Tibial artery (tissue), 4 donors: ENCODE measurements around the gene KIF19.
"Not testable (repeated sequence)": the region's sequence is repeated elsewhere in the genome, so short reads cannot be mapped to it uniquely, and the experiment has no call there.

Experiments used
- DNase-seq, 2 donors: peaks; one replicate each; pipeline ENCODE4 v3.0.0-alpha.2; 2019
- H3K27ac ChIP-seq, 2 donors: fragments of 200-600 bp; sonication (generic) in 1 of 2; 1 replicate in 1 of 2; 2 replicates in 1 of 2; pipeline ENCODE4 v1.5.1; 2018 to 2019; ENCODE audit warnings: mild to moderate bottlenecking in 1 of 2
- H3K27me3 ChIP-seq, 2 donors: fragments of 200-600 bp; sonication (generic) in 1 of 2; one replicate each; pipeline versions ENCODE4 v1.5.1 to v1.6.0; 2016 to 2019
- H3K36me3 ChIP-seq, 3 donors: fragments of 200-600 bp; sonication (generic) in 2 of 3; one replicate each; pipeline ENCODE4 v1.5.1; 2016 to 2019; ENCODE audit warnings: mild to moderate bottlenecking in 2 of 3
- H3K4me1 ChIP-seq, 4 donors: fragments of 200-600 bp; sonication (generic) in 2 of 4; 1 replicate in 3 of 4; 2 replicates in 1 of 4; pipeline ENCODE4 v1.5.1; 2016 to 2019
- H3K4me3 ChIP-seq, 2 donors: fragments of 200-600 bp; sonication (generic) in 1 of 2; 1 replicate in 1 of 2; 2 replicates in 1 of 2; pipeline ENCODE4 v1.5.1; 2018 to 2019; ENCODE audit warnings: mild to moderate bottlenecking in 2 of 2
- H3K9me3 ChIP-seq, 3 donors: fragments of 200-600 bp; sonication (generic) in 1 of 3; one replicate each; pipeline ENCODE4 v1.5.1; 2016 to 2019
- intact Hi-C: fragments of 100-400 bp; cut with DNase I; formaldehyde crosslinking; loops from one replicate; pipeline ENCODE4 v1.15.0; 2023; ENCODE audit warnings: low total_unique reads
- TF ChIP-seq, protein P1 (sequence below), 2 experiments: fragments of 200-600 bp in 1 of 2; fragments of 450-650 bp in 1 of 2; IDR thresholded peaks; one replicate each; pipeline ENCODE4 v1.5.1; 2017 to 2019; ENCODE audit warnings: antibody characterized with exemption in 2 of 2, mild to moderate bottlenecking in 1 of 2, moderate library complexity in 1 of 2

Gene KIF19

DNA sequence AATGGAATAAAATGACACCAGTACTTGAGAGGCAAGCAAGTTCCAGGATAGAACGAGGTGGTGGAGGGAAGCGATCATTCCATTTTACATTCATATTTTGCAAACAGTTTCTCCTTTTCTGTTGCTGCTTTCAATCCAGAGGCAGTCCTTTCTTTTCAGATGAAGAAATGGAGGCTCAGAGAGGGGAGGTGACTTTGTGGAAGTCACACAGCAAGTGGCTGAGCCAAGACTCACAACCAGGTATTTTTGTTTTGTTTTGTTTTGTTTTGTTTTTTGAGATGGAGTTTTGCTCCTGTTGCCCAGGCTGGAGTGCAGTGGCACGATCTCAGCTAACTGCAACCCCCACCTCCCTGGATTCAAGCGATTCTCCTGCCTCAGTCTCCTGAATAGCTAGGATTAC, 70.5 kb downstream of the KIF19 start:
- DNase-seq, result no peak
- H3K4me3 ChIP-seq, result no peak overlapping the region
- H3K9me3 ChIP-seq, result no peaks in the 10 kb centered on the region
- H3K36me3 ChIP-seq, result no peaks in the 10 kb centered on the region
- intact Hi-C loops, result no loop called here
- H3K4me1 ChIP-seq, result no peaks in the 10 kb centered on the region
- no peak overlapping the region for H3K27ac ChIP-seq
- no peaks in the 10 kb centered on the region for H3K27me3 ChIP-seq
- TF ChIP-seq, protein P1, sequence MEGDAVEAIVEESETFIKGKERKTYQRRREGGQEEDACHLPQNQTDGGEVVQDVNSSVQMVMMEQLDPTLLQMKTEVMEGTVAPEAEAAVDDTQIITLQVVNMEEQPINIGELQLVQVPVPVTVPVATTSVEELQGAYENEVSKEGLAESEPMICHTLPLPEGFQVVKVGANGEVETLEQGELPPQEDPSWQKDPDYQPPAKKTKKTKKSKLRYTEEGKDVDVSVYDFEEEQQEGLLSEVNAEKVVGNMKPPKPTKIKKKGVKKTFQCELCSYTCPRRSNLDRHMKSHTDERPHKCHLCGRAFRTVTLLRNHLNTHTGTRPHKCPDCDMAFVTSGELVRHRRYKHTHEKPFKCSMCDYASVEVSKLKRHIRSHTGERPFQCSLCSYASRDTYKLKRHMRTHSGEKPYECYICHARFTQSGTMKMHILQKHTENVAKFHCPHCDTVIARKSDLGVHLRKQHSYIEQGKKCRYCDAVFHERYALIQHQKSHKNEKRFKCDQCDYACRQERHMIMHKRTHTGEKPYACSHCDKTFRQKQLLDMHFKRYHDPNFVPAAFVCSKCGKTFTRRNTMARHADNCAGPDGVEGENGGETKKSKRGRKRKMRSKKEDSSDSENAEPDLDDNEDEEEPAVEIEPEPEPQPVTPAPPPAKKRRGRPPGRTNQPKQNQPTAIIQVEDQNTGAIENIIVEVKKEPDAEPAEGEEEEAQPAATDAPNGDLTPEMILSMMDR (IDR thresholded peaks at IDR 0.05), result no peak

DNA sequence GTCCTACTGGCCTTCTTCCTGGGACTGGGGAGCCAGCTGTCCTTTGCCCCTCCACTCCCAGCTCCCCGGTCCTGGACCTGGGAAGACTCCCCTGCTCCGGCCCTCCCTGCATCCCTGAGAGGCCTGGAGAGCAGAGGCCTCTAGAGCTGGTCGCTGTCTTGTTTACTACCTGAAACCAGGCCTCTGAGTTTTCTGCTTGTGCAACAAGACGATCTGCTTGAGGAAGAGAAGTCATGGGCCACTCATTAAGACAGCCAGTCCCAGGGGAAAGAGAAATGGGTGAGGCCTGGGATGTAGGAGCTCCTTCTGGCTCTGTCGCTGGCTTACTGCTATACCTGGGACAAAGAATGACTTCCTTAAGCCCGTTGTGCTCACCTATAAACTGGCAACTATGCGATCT, 76.0 kb downstream of the KIF19 start:
- H3K4me3 ChIP-seq, result no peak overlapping the region
- TF ChIP-seq, protein P1 (IDR thresholded peaks at IDR 0.05), result no peak
- DNase-seq, result no peak
- H3K36me3 ChIP-seq, result no peaks in the 10 kb centered on the region
- H3K27ac ChIP-seq, result no peak overlapping the region
- intact Hi-C loops, result no loop called here
- no peaks in the 10 kb centered on the region for H3K9me3 ChIP-seq
- no peaks in the 10 kb centered on the region for H3K4me1 ChIP-seq
- peaks cover 0 to 9% of the 10 kb centered on the region in 2 donors for H3K27me3 ChIP-seq

DNA sequence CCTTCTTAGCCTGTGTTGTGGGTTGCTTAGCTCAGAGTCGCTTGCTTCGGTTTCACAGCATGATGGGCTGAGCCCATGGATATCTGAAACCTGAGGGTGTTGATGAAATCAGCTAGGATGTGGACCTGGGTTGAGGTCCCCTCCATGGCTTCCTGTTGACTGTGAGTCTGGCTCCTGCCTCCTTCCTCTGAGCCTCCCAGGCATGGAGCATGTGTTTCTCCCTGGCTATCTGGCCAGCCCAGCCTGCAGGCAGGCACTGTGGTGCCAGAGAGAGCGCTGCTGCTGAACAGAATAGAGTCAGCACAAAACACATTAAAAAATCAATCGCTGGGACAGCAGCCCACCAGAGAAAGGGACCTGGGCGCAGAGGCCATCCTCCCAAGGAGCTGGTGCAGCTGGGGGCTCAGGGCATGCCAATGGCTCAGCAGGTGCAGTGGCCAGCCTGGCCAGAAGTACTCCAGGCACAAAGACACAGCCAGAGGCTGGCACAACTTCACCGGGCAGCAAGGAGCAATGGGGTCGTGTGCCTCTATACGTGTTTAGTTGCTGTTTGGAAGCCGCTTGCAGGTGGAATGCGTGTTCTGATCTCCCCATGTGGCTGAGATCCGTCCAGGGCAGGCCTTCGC, 77.6 kb downstream of the KIF19 start:
- TF ChIP-seq, protein P1 (IDR thresholded peaks at IDR 0.05), result no peak
- Histone ChIP-seq H3K9me3 (no peaks in the 10 kb centered on the region), H3K27me3 (peaks cover 0 to 9% of the 10 kb centered on the region in 2 donors), H3K36me3 (no peaks in the 10 kb centered on the region), H3K4me1 (no peaks in the 10 kb centered on the region), H3K27ac (no peak overlapping the region), H3K4me3 (no peak overlapping the region)
- intact Hi-C loops, result no loop called here
- no peak for DNase-seq

DNA sequence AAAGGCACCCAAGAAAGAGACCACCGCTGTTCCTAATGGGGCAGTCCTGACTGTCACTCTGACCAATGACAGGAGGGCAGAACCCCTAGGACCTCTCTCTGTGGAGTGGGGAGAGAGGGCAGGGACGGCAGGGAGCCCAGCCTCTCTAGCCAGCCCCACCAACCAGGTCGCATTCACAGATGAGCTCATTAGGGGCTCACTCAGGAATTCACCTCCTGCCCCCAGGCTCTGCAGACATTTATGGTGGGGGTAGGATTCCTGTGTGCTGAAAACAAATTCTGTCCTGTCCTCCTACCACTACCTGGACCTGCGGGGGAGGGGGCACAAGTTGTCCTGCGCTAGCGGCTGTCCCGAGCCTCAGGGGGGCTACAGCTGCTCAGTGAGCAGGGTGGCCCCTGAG, 78.2 kb downstream of the KIF19 start:
- DNase-seq, result no peak

DNA sequence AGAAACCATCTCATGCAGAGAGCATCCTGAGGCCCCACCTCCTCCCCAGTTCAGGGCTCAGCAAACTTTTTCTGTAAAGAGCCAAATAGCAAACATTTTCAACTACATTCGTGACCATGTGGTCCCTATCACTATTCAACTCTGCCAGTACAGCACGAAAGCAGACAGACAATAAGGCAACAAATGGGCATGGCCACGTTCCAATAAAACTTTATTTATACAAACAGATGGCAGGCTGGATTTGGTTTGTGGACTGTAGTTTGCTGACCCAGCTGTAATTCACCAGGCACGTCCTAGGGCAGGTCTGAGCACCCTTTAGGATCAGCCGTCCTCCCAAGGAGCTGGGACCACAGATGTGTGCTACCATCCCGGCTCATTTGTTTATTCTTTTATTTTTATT, 78.8 kb downstream of the KIF19 start:
- TF ChIP-seq, protein P1 (IDR thresholded peaks at IDR 0.05), result no peak
- intact Hi-C loops, result no loop called here

More for the DNA sequence above, 78.2 kb downstream of the KIF19 start:
- H3K36me3 ChIP-seq, result no peaks in the 10 kb centered on the region
- peaks cover 0 to 9% of the 10 kb centered on the region in 2 donors for H3K27me3 ChIP-seq
- H3K27ac ChIP-seq, result no peak overlapping the region
- H3K9me3 ChIP-seq, result no peaks in the 10 kb centered on the region
- intact Hi-C loops, result no loop called here
- H3K4me3 ChIP-seq, result no peak overlapping the region
- TF ChIP-seq, protein P1 (IDR thresholded peaks at IDR 0.05), result no peak
- H3K4me1 ChIP-seq, result no peaks in the 10 kb centered on the region

DNA sequence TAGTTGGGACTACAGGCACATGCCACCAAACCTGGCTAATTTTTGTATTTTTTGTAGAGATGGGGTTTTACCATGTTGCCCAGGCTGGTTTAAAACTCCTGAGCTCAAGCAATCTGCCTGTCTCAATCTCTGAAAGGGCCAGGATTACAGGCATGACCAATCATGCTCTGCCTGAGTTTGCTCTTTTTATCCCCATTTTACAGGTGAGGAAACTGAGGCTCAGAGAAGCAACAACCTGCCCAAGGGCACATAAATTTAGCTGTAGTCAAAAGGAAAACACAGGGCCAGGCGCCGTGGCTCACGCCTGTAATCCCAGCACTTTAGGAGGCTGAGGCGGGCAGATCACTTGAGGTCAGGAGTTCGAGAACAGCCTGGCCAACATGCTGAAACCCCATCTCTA, 79.3 kb downstream of the KIF19 start:
- H3K36me3 ChIP-seq, intact Hi-C loops, H3K9me3 ChIP-seq, H3K27ac ChIP-seq, H3K27me3 ChIP-seq, DNase-seq, H3K4me3 ChIP-seq, H3K4me1 ChIP-seq: not testable (repeated sequence)

More for the DNA sequence above, 78.8 kb downstream of the KIF19 start:
- Histone ChIP-seq H3K4me1 (no peaks in the 10 kb centered on the region), H3K27me3 (peaks cover 0 to 9% of the 10 kb centered on the region in 2 donors), H3K4me3 (no peak overlapping the region), H3K36me3 (no peaks in the 10 kb centered on the region), H3K27ac (no peak overlapping the region), H3K9me3 (no peaks in the 10 kb centered on the region)
- no peak for DNase-seq
